Vagina (tissue), 2 donors: ENCODE data around the gene ASB10.

ENCODE experiments used
- CTCF ChIP-seq, 3 experiments: fragments of 450-650 bp in 2 of 3; fragments of 200-600 bp in 1 of 3; sonication (generic) in 1 of 3; IDR thresholded peaks; one replicate each; pipeline ENCODE4 v1.5.1; 2017 to 2019; ENCODE audit warnings: antibody characterized with exemption in 3 of 3, mild to moderate bottlenecking in 2 of 3, moderate library complexity in 2 of 3
- POLR2AphosphoS5 ChIP-seq, 2 donors: sonication (generic); formaldehyde crosslinking; IDR thresholded peaks; one replicate each; pipeline ENCODE4 v1.9.0; 2017; ENCODE audit warnings: antibody characterized with exemption in 2 of 2, mild to moderate bottlenecking in 2 of 2, low read depth in 1 of 2; ENCODE audit not compliant: insufficient read depth in 1 of 2

GRCh38 chr7:151191544-151191943, 4.5 kb upstream of the ASB10 start:
- TF ChIP-seq CTCF (IDR thresholded peaks at IDR 0.05): no peak
- no peak for TF ChIP-seq POLR2AphosphoS5 (IDR thresholded peaks at IDR 0.05; ENCODE audit: insufficient read depth in 1 of 2, low read depth in 1 of 2)
